NCI-H774 (cell line): ENCODE results near the gene KLF1.
"Not testable (repeated sequence)": the region's sequence is repeated elsewhere in the genome, so short reads cannot be mapped to it uniquely, and the experiment has no call there.

Experiments
- DNase-seq: peaks from one replicate; lab custom pipeline; 2025; lab: John Stamatoyannopoulos, UW

The KLF1 gene

DNA sequence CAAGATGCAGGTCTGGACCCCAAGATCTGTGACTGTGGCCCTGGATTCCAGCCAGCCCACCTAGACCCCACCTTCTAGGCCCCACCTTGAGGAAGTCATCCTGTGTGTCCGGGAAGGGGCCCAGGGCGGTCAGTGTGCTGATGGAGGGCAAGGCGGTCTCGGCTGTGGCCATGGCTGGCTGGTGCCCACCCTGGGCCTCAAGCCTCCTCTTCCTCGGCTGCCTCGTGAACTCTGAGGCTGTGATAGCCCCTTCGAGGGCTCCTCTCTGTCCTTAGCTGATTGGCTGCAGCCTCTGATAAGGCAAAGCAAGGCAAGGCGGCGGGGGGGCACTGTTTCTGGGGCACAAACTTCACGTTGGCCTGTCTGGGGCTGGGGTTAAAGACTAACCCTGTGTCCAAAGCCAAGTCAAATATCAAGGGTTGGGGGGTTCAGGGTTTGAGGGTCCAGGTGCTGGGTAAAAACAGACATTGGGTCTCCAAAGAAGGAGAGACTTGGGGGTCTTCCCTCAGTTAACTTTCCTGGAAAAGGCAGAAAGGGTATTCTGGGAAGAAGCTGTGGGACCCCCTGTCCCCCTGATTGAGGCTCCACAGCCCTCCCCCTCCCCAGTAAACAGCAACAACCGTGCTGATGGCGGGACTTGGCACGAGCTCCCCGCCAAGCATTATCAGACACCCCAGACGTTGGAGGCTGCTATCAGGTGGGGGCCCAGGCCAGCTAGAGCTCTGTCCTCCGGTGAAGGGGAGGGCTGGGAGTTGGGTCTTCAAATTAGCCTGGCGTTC is at the start of gene KLF1:
TSS of gene KLF1 (minus strand) at position 233 of the 779 bp plus-strand sequence. CDS start at position 172, 61 bp downstream.
- no peak for DNase-seq

DNA sequence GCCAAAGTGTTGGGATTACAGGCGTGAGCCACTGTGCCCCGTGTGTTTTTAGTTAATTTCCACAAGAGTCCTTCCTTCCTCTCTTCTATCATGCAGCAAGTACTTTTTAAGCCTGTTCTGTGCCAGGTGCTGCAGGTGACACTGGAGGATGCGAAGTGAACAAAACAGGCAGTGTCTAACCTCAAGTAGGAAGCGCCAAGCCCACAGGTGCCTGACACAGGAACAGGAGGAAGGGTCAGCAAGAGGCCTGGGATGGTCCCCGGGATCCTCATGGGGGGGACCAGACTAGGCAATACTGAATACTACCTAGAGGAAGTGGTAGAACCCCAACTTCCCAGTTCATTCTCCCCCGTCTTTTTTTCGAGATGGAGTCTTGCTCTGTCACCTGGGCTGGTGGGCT is 49.6 kb upstream of the KLF1 start:
- no peak for DNase-seq

DNA sequence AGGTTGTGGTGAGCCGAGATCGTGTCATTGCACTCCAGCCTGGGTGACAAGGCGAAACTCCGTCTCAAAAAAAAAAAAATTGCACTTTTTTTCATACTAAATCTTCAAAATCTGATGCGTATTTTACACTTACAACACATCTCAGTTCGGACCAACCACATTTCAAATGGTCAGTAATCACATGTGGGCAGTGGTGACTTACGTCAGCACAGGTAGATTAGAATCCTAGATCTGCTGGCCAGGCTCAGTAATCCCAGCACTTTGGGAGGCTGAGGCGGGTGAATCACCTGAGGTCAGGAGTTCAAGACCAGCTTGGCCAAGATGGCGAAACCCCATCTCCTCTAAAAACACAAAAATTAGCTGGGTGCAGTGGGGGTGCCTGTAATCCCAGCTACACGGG is 48.1 kb upstream of the KLF1 start:
- DNase-seq: no peak

DNA sequence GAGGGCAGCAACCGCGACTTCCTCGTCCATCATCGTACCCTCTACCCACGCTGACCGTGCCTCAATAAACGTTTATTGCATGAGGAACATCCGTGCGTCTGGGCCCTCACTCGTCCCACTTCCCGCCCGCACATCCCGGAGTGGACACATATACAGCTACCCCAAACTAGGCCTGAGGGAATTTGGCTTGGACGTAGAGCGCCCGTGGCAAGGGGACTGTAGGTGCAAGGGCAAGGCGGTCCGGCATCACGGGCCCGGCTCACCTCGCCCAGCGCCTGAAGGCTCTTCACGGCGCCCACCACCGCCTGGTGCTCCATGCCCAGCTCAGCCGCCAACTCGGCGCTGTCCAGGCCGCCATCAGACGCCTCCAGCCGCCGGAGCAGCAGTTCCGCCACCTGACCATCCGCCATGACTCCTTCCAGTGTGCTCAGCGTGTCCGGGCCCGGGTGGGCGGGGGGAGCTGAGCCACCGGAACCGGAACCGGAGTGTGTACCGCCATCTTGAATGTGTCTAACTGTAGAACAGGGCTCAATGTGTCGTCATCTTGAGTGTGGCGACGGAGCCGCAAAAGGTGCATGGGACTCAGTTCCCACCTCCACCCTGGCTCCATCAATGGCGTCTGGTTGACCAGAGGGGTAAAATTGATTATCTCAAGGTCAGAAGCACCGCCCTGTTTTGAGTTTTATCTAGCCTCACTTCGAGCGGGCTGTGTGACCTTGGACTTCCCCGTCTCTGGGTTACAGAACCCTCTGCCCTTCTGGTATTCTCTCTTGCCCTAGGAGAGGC is 46.5 kb upstream of the KLF1 start, which contains the start of gene FARSA:
TSS of gene FARSA (minus strand) at position 425 of the 786 bp plus-strand sequence. CDS start at position 410, 15 bp downstream.
- DNase-seq: peak; percentile 89

DNA sequence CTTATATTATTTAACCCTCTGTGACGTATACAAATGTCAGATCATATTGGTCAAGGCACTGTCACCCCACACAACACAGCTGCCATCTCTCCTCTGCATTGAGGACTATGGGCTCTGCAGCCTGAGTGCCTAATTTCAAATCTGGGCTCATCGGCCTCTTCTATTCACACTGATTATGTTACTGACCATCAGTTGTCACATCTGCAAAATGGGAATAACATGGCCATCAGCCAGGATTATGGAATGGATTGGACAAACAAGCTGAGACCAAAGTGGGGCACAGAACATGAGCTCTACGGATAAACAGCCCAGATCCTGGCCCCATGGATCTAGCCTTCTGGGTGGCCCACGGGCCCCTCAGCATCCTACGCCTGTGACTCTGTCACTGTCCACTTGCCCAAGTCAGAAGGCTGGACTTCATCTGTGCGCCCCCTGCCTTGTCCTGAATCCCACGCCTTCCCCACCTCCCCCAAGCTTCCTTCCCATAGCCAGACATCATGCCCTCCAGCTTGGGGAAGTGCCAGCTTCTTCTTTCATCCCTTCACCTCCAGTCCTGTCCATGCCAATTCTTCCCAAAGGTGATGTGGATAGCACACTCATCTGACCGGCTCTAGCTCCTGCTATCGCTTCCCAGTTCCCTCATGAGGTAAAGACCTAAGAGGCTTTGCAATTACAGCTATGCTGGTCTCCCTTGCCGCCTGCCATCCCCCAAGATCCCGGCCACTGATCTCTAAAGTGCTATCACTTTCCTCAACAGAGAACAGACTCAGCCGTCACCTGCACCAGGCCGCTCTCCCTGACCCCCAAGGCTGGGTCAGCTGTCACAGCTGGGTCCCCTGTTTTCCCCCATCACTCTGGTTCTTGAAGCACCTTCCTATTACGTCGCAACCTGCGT is 45.6 kb upstream of the KLF1 start:
- DNase-seq: no peak

DNA sequence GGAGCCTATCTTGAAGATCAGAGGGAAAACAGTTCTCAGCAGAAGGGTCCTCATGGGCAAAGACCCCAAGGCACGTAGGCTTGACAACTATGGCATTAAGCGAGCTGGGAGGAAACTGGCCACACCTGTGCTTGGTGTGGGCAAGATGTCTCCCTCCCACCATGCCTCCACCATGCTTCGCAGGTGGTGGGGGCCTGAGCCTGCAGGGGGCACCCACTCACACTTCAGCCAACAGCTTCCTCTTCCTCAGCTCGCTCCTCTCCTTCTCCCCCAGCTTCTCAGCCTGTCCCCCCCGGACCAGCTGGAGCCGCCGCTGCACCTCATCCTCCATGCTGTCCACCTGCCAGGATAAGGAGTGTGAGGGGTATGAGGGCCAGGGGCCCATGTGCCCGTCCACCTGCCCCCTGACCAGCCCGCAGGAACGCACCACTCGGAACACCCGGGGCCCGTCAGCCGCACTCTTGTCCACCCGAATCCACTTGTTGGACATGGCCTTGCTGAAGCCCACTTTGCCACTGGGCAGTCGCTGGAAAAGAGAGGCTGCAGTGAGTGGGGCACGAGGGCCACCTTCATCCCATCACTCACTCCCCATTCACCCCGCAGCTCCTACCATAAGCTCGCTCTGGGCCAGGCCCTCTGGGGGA is 43.1 kb upstream of the KLF1 start:
- DNase-seq: no peak

DNA sequence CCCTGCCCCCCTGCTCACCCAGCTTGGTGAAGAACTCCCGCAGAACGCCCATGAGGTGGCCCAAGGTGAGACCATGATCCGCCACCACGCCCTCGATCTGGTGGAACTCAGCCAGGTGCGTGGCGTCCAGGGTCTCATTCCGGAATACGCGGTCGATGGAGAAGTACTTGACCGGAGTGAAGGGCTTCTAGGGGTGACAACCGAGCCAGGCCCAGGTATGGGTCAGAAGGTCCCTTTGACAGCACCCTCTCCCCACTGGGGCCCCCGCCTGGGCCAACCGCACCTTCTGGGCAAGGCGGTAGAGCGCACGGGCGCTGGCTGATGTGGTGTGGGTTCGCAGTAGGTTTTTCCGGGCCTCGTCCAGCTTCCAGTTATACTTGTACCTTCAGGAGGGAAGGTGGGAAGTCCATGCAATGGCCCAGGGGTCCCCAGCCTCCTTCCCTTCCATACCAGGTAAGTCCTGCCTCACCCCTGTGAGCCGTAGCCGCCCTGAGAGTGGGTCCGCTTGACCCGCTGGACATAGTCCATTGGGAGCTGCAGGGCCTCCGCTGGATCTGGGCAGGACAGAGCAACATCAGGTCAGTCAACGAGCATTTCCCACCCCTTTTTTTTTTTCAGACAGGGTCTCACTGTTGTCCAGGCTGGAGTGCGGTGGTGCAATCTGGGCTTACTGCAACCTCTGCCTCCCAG is 37.8 kb upstream of the KLF1 start:
- DNase-seq: no peak

DNA sequence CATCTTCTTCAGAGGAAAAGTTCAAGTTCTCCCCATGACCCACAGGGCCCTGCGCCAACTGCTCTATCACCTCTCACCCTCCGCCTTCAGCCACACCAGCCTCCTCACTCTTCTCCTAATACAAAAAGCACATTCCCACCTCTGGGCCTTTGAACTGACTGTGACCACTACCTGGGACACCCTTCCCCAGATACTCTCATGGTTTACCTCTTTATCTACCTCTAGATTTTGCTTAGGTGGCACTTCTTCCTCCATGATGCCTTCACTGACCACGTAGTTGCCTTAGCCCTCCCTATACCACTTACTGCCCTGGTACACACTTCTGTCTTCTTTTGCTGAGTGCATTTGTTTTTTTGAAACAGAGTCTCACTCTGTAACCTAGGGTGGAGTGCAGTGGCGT is 36.0 kb upstream of the KLF1 start:
- DNase-seq: no peak

DNA sequence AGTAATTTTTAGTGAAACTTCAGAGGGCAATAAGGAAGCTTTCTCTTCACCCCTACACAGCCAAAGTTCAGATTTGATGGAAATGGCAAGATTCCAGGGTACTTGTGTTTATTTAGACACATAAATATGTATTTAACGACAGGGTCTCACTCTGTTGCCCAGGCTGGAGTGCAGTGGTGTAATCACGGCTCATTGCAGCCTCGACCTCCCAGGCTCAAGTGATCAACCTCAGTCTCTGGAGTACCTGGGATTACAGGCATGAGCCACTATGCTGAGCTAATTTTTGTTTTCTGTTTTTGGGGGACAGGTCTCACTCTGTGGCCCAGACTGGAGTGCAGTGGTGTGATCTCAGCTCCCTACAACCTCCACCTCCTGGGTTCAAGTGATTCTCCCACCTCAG is 34.0 kb upstream of the KLF1 start:
- DNase-seq: no peak

DNA sequence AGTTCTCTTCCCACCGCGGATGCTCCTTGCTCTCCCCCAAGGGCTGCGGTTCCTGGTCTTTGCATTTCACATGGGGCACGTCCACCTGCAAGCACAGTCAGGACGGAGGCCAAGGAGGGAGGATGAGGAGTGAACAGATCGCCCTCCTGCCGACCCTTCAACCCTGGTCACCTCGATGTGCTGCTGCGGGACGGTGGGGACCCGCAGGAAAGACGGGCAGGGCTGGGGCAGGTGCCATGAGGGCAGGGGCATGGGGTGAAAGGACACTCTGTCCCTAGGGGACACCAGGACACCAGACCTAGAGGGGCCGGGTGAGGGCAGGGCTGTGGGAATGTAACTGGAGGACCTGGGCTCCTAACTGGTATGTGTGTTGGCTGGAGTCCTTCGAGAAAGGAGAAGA is 31.3 kb upstream of the KLF1 start:
- DNase-seq: no peak

DNA sequence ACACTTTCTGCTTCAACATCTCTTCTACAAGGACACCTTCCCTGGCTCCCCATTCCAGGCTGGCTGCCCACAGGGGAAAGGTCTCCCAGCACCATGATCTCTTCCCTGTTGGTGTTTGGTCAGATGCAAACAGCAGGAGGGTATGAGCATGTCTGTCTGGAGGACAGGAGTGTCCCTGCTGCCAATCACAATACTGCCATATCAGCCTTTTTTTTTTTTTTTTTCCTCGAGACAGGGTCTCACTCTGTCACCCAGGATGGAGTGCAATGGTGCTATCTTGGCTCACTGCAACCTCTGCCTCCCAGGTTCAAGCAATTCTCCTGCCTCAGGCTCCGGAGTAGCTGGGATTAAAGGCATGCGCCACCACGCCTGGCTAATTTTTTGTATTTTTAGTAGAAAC is 28.9 kb upstream of the KLF1 start:
- not testable (repeated sequence) for DNase-seq

DNA sequence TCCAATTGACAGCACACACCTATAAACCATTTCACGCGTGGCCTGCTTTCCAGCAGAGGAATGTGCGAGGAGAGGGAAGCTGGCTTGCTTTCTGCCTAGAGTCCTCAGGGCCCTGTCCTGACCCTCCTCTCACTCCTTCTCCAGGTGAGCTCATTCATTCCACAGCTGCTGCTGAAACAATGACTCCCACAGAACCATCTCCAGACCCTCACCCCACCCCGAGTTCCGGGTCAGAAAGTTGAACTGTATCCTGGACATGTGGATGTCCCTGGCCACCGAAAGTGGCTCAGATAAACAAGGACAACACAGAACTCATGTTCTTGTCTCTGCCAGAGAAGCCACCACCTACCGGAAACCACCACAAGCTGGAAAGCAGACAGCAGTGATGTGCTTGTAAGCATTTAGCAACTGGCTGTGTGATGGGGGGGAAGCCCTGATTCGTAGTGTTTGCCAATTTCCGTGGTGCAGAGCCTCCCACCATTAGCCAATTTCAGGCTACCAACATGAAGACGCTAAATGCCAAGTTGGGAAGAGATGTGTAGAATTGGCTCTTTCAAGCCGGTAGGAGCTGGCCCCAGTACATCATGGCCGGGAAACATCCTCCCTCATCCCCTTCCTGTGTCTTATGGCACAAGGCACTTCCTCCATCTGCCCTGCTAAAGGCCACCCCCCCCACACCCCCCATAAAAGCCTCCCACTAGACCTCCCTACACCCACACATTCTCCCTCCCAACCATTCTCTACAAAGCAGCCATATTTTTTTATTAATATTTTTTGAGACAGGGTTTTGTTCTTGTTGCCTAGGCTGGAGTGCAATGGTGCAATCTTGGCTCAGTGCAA is 27.1 kb upstream of the KLF1 start:
- DNase-seq: no peak

DNA sequence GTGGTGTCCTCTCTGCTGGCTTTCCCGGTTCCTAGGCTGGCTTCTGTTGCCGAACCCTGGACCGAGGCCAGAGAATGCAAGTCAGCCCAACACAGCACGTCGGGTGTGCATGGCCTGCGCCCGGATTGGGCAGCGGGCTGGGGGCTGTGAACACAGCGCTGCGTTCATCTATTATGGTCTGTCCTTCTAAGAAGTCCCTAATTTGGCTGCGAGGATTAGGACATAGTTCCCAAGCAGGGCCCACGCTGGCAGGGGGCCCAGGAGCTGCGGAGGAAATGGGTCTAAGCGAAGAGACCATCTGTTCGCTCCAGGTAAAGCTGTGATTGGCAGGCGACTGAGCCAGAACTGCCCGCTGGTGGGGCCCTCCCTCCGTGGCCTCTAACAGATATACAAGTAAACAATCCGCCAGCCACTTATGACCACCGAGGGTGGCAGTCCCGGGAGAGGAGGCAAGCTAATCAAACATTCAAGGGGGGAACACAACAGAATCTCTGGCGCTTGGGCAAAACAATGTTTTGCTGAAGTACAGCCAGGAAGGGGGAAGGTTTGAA is 26.1 kb upstream of the KLF1 start:
- DNase-seq: peak; percentile 96

DNA sequence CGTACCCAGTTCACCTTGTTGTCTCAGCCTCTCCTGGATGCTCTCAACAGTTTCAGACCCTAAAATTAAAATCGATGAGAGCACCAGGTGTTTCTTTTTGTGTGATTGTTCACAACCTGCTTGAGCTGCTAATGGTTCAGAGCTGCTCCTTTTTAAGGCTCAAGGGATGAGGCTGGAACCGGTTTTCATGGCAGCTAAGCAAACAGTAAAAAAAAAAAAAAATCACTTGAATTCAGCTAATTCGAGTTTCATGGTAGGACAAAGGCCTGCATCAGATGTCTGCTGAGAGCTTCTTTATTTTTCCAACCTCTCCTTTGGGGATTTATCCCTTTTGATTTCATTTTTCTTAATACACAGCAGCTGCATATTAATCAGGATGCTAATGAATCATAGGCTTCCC is 25.6 kb upstream of the KLF1 start:
- peak; percentile 91 for DNase-seq

DNA sequence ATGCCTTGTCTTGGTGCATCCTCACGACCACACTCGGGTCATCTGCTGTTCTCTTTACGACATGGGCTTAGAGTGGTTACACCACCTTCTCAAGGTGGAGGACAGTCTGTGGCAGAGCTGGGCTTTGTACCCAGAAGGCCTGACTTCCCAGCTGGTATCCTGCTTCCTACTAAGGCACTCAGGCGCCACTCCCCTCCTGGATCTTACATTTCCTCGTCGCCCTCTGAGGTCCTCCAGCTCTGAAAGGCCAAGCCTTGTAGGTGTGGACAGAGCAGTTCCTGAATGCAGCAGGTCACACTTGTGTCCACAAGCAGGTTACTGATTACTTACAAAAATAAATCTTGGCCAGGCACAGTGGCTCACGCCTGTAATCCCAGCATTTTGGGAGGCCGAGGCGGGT is 20.2 kb upstream of the KLF1 start:
- no peak for DNase-seq

DNA sequence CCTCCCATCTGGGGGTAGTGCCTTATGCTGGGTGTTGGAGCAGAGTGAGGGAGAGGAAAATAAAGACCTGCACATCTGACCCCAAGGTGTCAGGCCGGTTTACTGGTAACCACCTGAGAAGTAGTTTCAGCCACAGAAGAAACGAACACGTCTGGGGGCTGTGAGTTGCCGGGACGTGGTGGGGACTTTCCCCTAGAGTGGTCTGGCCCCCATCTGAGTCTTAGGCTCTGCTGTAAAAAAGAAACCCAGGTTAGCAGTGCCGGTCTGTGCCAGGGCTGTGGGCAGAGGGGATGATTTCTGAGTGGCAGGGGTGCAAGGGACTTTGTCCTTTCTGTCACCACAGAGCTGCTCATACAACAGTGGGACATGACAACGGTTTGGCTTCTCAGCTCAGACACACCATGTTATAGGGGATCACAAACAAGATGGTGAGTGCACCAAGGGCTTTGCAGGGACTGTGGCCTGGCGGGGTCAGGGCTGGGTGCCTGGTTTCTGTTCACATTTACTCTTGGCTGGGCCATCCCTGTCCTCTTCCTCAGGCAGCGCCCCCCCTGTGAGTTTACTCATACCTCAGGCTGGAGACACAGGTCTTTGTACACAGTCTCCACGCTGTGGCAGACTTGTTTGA is 13.0 kb upstream of the KLF1 start:
- no peak for DNase-seq

DNA sequence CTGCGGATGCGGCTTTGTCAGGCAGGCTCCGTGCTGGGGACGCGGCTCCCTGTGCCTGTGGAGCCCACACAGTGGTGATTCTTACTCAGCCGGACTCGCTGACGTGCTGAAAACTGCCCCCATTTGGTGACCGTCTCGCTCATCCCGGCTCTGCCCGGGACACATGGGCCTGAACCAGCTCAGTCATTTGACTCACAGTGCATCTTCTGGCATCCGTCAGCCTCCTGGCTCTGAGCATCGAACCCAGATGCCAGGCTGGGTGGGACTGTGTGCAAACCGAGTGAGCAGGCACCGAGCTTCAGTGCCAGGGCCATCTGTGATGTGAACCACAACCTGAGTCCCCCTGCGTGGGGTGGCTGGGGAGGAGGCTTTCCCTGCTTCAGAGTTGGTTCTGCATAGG is 9.5 kb upstream of the KLF1 start:
- no peak for DNase-seq

DNA sequence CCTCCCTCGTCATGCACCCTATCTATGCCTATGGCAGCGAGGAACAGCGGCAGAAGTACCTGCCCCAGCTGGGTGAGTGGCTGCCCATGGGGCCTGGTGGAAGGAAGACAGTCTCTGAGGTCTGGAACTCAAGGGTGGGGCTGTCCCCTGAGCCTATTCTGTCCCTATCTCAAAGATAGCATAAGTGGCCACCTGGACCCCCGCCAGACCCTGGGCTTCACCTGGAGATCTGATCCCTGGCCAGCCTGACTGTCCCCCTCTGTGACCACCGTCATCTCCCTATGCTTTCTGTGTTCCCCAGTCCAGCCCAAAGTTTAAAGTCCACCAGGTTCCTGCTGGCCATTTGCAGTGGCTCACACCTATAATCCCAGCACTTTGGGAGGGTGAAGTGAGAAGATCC is 6.6 kb upstream of the KLF1 start:
- DNase-seq: no peak

DNA sequence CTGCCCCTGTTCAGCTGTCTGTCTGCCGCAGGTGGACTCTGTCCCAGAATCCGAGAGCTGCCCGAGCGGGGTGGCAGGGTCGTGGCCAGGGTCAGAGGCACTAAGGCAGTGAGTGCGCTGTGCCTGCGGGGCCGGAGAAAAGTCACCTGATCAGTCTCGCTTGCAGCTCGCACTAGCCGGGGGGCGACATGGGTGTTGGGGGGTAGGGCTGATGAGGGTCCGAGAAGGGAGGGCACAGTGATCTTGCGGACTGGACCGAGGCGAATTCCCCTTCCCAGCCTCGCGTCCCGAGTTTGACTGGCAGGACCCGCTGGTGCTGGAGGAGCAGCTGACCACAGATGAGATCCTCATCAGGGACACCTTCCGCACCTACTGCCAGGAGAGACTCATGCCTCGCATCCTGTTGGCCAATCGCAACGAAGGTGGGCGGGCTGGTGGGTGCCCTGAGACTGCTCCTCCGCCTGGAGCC is 4.6 kb upstream of the KLF1 start:
- DNase-seq: no peak
